ENCODE measurements around the gene PINK1.

GRCh38 chr1:20668581-20668980 lies 35.3 kb downstream of the PINK1 start:
- TF ChIP-seq POLR2A (IDR thresholded peaks at IDR 0.05): no peak
- TF ChIP-seq CTCF (IDR thresholded peaks at IDR 0.05): no peak
